Amniotic epithelial cell (primary cell): ENCODE results near the gene IGF1R.

Source experiments
- DNase-seq: peaks from one replicate; pipeline ENCODE4 v3.0.0-alpha.2; 2010; ENCODE audit warnings: low read depth

IGF1R gene

DNA sequence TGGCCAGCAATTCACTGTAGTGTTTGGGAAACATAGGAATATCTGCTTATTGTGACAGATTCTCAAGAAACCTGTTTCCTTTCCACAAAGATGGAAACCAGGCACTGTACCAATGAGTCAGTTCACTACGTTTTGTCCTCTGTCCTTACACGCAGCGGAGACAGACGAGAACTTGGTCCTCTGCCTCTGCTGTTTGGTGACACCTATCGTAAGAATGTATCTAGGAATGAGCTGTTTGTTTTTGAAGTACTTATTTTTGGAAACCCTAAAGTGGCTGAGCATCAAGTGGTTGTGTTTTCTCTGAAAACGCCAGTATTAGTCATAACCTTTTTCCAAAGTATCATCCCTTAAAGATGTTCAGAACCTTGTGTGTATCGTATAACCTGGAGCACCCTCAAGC is 266.3 kb downstream of the IGF1R start:
- peak; percentile 37 for DNase-seq

DNA sequence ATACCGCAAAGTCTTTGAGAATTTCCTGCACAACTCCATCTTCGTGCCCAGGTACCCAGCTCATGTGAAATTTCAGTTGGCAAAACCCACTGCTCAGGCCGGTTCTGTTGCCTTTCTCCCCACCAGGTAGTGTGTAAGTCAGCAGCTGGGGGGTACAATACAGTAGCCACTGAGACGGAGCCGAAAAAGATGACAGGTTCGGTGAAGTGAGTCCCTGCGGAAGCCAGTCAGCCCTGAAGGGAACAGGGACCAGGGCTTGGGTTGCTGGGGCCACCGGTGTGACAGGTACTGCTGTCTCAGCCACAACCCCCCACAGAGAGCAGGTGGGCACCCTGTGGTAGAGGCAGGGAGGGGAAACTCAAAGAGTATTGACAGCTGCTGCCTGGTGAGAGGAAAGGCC is 268.5 kb downstream of the IGF1R start:
- no peak for DNase-seq

DNA sequence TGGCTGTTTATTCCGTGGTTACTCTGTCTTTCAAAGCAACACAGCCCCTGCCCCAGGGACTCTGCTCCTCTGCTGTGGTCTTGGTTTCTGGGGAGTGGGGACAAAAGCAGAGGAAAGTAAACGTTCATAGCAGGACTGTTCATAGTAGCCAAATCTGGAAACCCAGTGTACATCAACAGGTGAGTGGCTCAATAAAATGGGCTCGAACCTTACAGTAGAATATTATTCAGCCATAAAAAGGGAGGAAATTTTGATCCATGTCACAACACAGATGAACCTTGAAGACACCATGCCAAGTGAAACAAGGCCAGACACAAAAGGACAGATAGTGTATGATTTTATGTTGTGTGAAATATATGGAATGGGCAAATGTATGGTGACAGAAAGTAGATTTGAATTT is 269.1 kb downstream of the IGF1R start:
- DNase-seq, result no peak

DNA sequence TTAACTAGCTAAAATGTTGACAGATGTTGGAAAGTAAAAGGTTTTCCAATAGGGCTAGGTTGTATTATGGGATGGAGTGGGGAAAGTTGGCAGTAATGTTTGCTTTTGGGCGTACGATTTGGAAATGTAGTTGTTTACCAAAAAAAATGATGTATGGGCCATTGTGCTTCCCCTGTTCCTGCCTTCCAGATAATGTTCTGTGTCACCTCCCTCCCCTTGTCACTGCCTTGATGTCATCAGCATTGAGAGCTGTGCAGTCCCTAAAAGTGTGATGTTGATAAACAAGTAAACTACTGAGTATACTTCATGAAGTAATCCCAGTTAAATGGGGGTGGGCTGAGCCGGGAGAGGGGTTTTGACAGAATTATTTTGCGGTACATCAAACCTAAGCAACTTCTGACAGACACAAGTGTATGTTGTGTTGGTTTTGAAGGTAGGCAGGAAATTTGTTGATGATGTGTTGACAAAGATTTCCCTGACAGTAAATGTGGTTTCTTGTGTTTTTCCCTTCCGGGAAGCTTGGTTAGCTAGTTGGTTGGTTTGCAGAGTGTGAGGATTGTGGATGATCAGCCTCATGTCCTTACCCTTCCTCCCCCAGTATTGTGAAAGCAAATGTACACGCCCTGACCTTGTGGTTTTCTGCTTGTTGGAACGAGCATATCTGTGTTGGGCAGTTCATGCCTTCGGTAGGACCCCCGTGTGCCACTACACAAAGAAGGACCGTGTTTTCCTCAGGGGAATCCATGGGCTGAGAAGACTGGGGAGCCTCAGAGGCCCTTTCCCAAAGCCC is 271.9 kb downstream of the IGF1R start:
- peak; percentile 81 for DNase-seq

DNA sequence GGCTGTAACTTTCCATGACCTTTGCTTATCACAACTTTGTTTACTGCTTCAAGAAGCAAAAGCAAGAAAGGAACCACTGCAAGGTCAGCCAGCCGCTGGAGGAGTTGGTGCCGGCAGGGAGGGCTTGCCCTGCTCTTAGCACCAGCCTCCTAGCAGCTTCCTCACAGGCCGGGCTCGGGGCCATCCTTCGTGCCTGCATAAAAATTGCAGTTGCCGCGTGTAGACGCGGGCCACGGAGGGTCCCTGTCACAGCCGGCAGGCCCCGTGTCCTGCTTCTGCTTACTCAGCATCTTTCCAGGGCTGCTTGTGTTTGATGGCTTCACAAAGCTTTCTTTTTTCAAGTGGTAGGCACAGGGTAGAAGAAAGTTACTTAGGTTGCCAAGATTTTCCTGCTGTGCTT is 274.8 kb downstream of the IGF1R start:
- DNase-seq, result no peak

DNA sequence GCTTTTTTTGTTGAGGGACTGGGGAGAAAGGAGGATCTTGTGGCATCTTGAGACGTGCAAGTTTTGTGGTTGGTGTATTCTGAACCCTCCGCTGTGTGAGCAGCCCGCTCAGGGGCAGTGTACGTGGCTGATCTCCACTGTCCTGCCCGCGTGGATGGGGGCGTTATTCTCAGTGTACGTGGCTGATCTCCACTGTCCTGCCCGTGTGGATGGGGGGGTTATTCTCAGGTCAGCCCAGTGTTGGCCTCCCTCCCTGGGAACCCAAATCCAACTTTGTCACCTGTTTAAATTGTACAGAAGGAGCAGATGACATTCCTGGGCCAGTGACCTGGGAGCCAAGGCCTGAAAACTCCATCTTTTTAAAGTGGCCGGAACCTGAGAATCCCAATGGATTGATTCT is 275.2 kb downstream of the IGF1R start:
- DNase-seq, result no peak

DNA sequence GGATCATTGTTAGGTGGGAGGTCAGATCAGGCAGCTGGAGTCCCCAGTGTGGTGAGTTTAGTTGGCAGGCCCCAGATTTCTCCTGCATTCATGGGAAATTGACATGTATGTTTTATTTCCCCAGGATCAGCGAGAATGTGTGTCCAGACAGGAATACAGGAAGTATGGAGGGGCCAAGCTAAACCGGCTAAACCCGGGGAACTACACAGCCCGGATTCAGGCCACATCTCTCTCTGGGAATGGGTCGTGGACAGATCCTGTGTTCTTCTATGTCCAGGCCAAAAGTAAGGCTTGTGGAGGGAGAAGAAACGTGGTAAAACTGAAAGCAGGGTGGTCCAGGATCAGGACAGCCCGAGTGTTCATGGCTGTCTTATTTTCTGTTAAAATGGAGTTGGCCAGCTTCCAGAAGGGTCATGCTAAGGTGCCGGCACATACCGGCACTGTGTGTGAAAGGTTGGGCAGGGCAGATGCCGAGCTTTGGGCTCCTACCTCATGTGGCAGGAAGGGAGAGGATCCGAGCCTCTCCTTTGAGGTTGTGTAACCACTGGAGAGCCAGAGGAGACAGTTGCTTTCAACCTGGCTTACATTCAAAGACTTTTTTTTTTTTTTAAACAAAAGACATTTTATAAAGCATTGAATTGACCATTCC is 276.2 kb downstream of the IGF1R start:
- peak; percentile 39 for DNase-seq

DNA sequence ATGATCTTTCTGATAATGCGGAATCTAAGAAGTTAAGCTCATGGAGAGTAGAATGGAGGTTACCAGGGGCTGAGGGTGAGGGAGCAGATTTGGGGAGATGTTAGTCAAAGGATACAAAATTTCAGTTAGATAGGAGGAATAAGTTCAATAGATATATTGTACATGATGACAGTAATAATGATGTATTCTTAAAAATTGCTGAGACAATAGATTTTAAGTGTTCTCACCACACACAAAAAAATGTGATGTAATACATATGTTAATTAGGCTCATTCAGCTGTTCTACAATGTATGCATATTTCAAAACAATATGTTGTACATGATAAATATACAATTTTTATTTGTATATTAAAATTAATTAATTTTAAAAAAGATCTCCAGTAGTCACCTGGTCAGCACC is 277.9 kb downstream of the IGF1R start:
- DNase-seq, result no peak

DNA sequence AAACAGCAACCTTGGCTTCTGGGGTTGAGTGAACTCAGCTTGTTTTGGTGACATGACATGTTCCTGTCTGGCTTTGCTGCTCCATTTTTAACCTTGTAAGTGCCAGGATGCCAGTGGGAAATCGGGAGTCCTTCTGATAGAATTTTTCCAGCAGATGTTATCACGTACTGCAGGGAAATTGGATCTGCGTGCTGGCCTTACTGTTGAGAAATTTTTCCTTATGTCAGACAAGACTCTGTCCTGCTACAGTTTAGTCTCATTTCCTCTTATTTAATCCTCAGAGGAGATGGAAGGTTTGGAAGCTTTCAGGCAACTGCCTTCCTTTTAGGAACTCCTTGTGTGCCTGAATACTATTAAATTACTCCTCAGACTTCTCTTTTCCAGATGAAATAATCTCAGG is 278.7 kb downstream of the IGF1R start:
- DNase-seq, result peak; percentile 15

DNA sequence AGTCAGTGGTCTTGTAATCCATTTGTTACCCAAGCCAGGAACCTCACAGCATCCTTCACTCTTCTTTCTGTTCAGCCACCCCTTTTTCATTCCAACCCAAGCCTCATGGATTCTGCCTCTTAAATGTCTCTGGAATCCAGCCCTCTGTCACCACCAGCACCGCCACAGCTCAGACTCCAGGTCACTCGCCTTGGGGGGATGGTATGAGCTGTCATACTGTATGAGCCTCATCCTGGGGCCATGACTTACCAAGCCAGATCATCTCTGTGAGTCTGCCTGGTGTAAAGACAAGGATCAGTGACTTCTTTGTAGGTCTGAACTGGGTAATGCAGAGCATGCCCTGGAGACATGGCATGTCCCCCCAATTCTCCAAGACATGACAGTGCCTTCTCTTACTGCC is 279.7 kb downstream of the IGF1R start:
- no peak for DNase-seq

DNA sequence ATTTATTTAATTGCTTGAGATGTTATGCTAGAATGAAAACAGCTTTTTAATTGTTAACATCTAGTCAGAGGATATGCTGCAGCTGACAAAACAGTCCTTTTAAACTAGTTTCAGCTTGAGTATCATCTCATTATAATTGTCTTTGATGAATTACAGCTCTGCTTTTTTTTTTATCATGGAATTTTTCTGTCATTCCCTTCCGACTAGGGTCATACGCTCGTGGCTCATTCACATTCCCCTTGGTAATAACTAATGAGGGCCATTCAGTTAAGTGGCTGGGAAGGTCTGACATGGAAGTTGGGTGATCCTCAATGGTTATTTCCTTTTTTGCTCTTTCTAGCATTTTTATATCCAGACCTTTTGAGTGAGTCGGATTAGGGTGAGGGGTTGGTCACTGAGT is 282.2 kb downstream of the IGF1R start:
- no peak for DNase-seq

DNA sequence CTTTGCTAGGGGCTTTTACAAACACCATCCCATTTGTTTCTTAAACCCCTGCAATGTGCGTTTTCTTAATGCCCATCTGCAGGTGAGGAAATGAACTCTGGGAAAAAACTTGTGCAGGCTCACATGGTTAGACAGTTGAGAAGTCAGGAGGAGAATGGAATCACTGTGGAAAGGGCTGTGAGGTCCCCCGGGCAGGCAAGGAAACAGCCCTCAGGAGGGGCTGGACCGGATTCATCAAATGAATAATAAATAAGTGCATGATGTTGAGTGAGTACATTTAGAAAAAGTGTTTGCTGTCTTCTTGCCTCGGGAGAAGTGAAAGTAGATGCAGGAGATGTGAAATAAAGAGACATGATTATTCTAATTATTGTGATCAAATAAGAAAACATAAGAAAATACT is 282.7 kb downstream of the IGF1R start:
- DNase-seq, result no peak

DNA sequence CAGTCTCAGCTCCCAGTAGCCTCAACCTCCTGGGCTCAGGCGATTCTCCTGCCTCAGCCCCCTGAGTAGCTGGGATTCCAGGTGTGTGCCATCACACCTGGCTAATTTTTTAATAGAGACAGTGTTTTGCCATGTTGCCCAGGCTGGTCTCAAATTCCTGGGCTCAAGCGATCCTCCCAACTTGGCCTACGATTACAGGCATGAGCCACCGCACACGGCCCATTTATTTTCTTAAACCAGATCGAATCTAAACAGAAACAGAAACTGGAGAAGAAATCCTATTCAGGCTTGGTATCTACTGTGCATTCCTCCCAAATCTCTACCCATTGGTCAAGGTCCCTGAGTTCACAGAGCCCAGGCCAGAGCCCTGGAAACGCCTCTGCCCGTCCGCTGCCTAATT is 285.1 kb downstream of the IGF1R start:
- DNase-seq, result no peak

DNA sequence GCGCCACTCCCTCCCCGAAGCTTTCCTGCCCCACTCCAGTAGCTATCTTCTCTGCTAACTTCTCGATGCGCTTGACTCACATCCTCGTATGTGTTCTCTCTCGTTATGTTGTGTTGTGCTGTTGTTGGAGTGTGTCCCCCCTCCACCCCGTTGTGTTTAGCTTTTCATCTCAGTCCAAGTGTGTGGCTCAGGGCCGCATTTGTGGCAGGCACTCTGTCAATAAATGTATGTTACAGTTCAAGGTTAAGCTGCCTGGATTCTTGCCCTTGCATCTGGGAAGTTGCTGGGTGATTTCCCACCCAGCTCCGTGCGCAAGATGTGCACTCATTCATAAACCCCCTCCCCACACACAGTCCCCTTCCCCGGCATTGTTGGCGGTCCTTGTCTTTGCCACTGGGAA is 287.4 kb downstream of the IGF1R start:
- no peak for DNase-seq

DNA sequence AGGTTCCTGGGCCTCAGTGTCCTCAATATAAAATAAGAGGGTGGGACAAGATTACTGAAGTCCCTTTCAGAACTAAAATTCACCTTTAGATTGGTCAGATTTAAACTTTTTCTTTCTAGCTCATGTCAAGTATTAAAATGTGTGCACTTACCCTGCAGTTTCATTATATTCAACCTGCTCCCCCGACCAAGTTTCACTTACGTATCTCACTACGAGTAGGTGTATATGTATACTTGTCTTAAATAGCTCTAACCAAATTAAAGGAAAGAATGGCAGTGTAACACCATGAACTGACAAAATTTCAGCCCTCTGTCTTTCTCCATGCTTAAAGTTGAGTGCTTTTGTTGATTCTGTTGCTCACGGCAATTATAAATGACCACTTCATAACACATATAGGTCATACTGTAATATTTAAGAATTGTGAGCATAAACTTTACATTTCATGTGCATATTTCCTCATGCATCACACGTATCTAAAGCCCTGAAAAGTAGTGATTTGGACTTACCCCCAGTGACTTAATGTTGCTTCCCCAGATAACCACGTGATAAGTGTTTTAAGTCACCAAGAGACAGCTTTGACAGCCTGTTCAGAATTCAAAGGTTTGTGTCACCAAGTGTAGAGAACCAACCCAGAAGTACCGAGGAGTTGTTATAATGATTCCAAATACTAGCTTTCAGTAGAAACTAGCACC is 289.2 kb downstream of the IGF1R start:
- no peak for DNase-seq

DNA sequence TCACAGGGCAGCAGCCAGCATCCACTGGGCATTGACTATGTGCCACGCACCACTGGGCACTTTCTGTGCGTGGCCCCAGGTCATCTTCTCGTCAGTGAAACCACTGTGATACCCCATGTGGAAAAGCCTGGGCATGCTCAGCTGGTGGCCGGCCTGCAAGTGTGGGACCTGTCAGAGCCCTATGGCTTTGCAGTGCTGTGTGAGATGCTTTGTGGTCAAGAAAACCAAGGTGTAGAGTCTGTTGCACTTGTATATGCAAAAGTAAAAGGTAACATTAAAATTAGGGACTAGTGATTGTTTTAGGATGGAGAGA is 289.7 kb downstream of the IGF1R start:
- no peak for DNase-seq

DNA sequence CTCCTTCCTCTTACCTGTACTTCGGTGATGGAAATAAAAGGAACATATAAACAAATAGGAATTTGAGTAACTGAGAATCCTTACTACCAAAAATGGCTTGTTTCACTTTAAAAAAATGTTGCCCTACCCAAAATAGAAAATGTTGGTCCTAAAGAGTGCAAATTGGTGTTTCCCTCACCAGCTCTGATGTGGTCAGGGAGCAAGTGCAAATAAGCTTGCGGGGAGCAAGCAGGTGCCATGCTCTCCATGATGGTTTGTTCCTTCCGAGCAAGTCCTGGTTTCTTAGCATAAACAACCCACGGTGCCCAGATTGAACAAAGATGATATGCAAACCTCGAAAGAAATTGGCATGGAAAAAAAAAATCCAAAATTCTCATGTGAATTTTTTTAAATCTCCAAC is 290.5 kb downstream of the IGF1R start:
- no peak for DNase-seq

DNA sequence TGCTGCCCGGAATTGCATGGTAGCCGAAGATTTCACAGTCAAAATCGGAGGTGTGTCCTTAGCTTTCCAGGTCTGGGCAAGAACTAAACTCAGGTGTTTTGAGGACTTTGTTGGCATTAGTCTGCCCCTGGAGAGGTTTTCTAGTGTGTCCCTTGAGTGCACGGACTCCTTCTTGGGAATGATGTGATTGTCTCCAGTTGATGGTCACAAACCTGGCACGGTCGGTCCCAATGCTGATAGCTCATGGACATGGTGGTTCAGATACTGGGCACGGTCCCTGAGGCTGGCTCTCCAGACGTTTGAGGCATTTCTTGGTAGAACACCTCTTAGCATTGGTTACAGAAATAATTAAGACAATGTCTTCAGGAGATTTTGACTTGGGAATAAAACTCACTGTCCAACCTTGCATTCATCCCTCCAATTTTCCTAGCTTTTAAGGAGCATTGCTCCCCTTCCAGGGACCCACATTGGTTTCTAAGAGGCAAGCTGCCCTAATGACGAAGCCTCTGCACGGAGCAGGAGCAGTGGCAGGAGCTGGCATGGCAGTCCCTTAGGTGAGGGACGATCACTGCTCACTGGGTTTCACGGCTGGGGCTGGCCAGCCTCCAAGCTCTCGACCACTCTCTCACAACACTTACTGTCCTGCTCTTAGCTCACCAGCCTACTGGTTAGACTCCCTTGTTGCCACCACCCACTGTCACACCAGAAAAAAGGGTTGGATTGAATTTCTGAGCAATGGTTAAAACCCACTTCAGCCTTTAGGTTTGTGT is 291.2 kb downstream of the IGF1R start:
- no peak for DNase-seq

DNA sequence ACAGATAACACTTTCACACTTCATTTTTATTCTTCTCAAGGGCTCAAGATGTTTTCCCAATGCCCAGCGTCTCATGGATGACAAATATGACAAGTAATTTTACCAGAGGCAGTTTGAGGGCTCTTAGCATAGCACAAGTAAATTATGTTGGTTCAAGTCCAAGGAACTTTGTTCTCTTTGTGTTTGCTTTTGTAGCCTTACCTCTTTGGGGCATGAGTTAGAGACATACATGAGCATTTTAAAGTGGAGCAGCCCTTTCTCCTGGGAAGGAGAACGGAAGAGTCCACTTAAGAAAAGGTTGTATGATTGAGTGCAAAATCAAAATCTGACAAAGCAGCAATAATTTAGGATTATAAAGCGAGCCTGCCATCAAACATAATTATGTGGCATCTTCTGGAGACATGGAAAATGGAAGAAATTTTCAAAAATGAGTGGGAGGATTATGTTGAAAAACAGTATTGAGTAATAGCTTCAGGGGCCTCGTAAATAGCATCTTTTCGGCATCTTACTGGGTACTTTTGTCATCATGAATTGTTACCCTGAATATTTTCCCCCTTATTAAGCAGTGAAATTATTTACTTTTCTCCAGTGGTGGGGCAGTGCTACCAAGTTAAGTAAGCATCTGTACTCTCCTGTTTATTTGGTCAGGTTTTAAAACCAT is 293.4 kb downstream of the IGF1R start:
- peak; percentile 63 for DNase-seq

DNA sequence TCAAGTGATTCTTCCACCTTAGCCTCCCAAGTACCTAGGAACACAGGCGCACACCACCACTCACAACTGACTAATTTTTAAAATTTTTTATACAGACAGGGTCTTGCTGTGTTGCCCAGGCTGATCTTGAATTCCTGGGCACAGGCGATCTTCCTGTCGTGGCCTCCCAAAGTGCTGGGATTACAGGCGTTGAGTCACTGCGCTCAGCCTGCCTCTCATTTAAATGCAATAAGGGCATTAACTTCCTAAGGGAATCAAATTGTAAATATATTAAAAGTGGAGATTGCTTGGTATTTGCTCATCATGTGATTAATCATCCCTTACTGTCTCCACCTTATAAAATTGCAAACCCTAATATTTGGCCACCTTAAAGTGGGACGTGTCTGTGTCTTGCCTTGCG is 294.1 kb downstream of the IGF1R start:
- DNase-seq, result peak; percentile 27

DNA sequence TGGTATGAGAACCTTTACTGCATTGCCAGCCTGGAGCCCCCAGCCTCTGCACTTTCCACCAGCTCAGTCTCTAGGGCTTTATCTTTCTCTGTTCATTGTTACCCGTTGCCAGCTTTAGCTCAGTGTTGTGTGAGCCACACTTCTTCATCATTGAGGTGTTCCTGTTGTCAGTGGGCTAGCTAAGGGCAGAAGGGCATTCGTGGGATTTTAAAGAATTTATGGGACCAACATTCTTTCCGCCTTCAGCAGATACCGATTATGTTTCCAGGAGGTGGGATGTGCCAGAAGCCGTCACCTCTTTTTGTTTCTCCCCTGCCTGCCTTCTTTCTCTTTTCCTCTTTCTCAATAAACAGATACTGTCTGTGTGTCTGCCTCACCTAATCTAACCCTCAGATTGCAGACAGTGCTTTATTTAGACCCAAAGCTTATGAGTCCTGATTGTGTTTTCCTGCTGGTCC is 294.7 kb downstream of the IGF1R start:
- peak; percentile 58 for DNase-seq

DNA sequence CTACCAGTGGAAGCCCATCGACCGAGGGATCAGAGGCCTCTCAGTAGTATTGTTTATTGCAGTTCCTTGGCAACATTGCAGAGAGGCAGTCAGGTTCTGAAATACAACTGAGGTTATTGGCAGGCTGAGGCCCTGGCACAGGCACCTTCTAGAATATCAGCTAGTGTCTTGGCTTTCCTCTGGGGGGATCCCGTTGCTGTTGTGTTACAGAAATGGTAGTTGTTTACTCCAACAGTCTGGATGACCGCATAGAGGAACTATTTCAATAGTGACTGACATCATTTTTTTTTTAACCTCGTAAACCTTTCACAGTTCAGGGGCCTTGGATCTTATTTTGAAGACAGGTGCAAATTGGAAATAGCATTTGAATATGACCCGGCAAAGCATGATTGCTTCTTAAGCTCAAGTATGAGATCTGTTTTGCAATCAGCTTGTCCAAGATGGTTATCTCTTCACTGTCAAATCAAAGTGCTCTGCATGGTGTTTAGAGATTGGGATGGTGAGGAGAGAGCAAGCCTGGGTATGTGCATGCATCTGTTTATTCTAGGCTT is 295.3 kb downstream of the IGF1R start:
- DNase-seq, result peak; percentile 71
